HCT116 (cell line): ENCODE data around the gene SEMA4F.

Source experiments
- ATF3 ChIP-seq: IDR thresholded peaks from 2 replicates; pipeline ENCODE4 v1.6.1; 2012
- CTCF ChIP-seq, 3 experiments: fragments of 200-600 bp in 1 of 3; sonication (generic) in 1 of 3; IDR thresholded peaks in 2 of 3; conservative IDR thresholded peaks in 1 of 3; 2 replicates each; pipeline ENCODE4 v1.5.1; 2012 to 2017; ENCODE audit warnings: low read depth in 2 of 3, low read length in 2 of 3, antibody characterized with exemption in 1 of 3, borderline replicate concordance in 1 of 3, control low read depth in 1 of 3, mild to moderate bottlenecking in 1 of 3, mixed read lengths in 1 of 3, mixed run types in 1 of 3, moderate library complexity in 1 of 3; ENCODE audit not compliant: insufficient read depth in 1 of 3
- JUND ChIP-seq: IDR thresholded peaks from 2 replicates; pipeline ENCODE4 v1.6.1; 2012
- POLR2A ChIP-seq: IDR thresholded peaks from 2 replicates; pipeline ENCODE4 v1.7.0; 2011; ENCODE audit warnings: borderline replicate concordance; ENCODE audit not compliant: insufficient read depth, insufficient read length; ENCODE audit errors: extremely low read depth
- POLR2AphosphoS5 ChIP-seq: IDR thresholded peaks from 2 replicates; pipeline ENCODE4 v1.6.1; 2011; ENCODE audit warnings: mild to moderate bottlenecking, low read depth, low read length, moderate library complexity
- SRF ChIP-seq: IDR thresholded peaks from 2 replicates; pipeline ENCODE4 v1.6.1; 2012; ENCODE audit warnings: low read depth
- TCF7L2 ChIP-seq: IDR thresholded peaks from 2 replicates; pipeline ENCODE4 v1.7.0; 2011; ENCODE audit warnings: borderline replicate concordance, inconsistent platforms; ENCODE audit not compliant: insufficient read depth, insufficient read length; ENCODE audit errors: extremely low read depth
- YY1 ChIP-seq: IDR thresholded peaks from 2 replicates; pipeline ENCODE4 v1.6.1; 2011; ENCODE audit warnings: low read length, low read depth, moderate library complexity, mild to moderate bottlenecking; ENCODE audit not compliant: insufficient replicate concordance; ENCODE audit errors: extremely low read depth
- ZFX ChIP-seq: fragments of 450-650 bp; IDR thresholded peaks from 2 replicates; pipeline ENCODE4 v1.6.1; 2017
- ZNF274 ChIP-seq: fragments of 200-500 bp; sonication (Bioruptor generic); IDR thresholded peaks from 2 replicates; pipeline ENCODE4 v1.6.1; 2014; ENCODE audit warnings: mild to moderate bottlenecking, low read depth, low read length, inconsistent platforms

- TF ChIP-seq ATF3 (no peak), CTCF (IDR thresholded peaks at IDR 0.05 in 2 of 3, conservative IDR thresholded peaks at IDR 0.05 in 1 of 3; ENCODE audit: borderline replicate concordance in 1 of 3, insufficient read depth in 1 of 3, low read depth in 2 of 3, low read length in 2 of 3) (no peak), TCF7L2 (no peak), POLR2AphosphoS5 (no peak), YY1 (no peak), ZFX (no peak), ZNF274 (no peak), JUND (no peak), POLR2A (no peak), SRF (no peak)
Observed at GRCh38 chr2:74724496-74724895, 70.4 kb downstream of the SEMA4F start.
